ENCODE measurements around the gene ADAMTSL2.

Gene ADAMTSL2

DNA sequence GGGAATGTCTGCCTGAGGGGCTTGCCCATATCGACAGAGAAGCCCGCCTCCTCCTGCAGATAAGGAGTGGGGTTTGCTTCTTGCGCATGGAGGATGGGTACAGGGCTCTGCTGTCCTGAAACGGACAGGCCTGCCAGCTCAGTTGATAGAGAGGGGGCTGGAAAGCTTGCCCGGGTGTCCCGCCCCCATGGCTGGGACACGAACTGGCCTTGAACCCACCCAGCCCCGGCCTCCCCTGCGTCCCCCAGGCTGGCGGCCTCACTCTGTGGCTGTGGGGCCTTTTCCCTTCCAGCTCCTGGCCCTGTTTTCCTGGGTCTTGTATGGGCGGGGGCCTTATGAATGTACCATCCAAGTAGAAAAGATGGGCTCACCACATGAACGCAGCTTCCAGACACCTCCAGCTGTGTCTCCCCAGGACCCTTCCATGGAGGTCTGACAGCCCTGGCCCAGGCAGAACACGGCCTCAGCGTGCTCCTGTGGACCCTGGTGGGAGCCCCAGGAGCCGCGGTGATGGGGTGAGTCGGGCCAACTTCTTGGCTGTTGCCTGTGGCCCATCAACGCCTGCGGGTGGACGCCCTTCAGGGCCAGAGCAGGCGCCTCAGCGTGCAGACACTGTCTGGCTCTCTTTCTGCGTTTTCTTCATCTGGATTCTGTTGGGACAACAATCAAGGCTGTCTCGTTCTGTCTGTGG, 39.7 kb upstream of the ADAMTSL2 start:
- Mint-ChIP-seq H3K36me3 (ENCODE audit: low read depth) (no peaks in the 10 kb centered on the region), H3K4me3 (no peak overlapping the region), H3K27me3 (peaks cover 6% of the 10 kb centered on the region), H3K27ac (no peak overlapping the region), H3K9me3 (no peaks in the 10 kb centered on the region), H3K4me1 (ENCODE audit: low read depth) (no peaks in the 10 kb centered on the region)
- intact Hi-C loops (cut with micrococcal nuclease): no loop called here

DNA sequence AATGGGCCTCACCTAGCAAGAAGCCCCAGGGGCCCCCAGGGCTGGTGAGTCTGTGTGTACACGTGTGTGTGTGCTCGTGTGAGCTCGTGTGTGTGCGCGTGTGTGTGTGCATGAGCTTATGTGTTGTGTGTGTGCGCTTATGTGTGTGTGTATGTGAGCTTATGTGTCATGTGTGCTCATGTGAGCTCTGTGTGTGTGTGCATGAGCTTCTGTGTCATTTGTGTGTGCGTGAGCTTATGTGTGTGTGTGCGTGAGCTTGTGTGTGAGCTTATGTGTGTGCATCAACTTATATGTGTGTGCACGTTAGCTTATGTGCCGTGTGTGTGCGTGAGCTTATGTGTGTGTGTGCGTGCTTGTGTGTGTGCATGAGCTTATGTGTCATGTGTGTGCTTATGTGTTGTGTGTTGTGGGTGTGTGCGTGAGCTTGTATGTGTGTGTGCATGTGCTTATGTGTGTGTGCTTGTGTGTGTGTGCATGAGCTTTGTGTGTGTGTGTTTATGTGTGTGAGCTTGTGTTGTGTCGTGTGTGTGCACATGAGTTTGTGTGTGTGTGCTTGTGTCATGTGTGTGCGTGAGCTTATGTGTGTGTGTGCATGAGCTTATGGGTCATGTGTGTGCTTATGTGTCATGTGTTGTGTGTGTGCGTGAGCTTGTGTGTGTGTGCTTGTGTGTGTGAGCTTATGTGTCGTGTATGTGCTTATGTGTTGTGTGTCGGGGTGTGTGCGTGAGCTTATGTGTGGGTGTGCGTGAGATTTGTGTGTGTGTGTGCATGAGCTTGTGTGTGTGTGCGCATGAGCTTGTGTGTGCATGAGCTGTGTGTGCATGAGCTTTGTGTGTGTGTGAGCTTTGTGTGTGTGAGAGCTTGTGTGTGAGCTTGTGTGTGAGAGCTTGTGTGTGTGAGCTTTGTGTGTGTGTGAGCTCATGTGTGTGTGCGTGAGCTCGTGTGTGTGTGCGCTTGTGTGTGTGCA, 38.9 kb upstream of the ADAMTSL2 start:
- Mint-ChIP-seq H3K36me3 (ENCODE audit: low read depth) (no peaks in the 10 kb centered on the region), H3K4me3 (no peak overlapping the region), H3K4me1 (ENCODE audit: low read depth) (no peaks in the 10 kb centered on the region), H3K9me3 (no peaks in the 10 kb centered on the region), H3K27ac (no peak overlapping the region), H3K27me3 (peaks cover 2% of the 10 kb centered on the region)
- intact Hi-C loops (cut with micrococcal nuclease): no loop called here

DNA sequence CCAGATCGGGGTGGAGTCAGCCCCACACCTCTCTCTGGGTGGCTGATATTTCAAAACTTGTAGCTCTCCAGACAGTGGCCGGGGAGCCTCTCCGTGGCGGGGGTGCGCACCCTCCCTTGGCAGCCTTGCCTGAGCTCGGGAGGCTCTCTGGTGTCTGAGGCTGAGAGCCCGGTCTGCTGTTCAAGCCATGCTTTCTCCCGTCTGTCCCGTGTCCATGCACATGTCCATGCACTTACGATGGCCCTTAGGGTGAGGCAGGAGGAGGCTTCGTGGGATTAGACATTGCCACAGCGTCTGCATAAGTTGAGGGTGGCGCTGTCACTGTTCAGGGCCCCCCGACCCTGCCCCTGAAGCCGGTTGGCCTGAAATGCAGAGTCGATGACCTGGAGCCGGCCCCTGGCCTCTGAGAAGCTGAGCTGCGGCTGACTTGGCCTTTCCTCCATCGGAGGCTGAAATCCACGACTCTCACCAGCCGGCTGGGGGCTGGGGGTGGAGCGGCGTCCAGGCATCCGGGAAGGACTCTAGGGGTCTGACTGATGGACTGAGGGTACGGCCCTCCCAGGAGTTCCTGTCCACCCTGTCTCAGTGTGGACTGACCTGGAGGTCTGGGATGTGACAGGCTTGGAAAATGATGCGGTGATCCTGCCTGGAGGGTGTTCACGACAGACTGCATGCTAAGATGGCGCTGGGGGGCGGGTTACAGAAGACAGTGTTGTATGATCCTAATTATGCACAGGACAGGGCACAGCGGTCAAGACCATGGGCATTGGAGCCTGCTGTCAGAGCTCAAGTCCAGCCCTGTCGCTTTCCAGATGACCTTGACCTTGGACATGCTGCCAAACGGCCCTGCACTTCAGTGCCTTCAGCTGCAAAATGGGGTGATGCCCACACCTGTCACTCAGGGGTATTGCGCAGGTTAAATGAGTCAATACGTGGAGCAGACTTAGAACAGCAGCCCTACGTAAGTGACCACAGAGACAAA, 37.4 kb upstream of the ADAMTSL2 start:
- intact Hi-C loops (cut with micrococcal nuclease): no loop called here
- H3K4me3 Mint-ChIP-seq: no peak overlapping the region
- no peaks in the 10 kb centered on the region for H3K4me1 Mint-ChIP-seq (ENCODE audit: low read depth)
- H3K27ac Mint-ChIP-seq: no peak overlapping the region
- H3K36me3 Mint-ChIP-seq (ENCODE audit: low read depth): no peaks in the 10 kb centered on the region
- peaks cover 4% of the 10 kb centered on the region for H3K27me3 Mint-ChIP-seq
- H3K9me3 Mint-ChIP-seq: peaks cover 13% of the 10 kb centered on the region

DNA sequence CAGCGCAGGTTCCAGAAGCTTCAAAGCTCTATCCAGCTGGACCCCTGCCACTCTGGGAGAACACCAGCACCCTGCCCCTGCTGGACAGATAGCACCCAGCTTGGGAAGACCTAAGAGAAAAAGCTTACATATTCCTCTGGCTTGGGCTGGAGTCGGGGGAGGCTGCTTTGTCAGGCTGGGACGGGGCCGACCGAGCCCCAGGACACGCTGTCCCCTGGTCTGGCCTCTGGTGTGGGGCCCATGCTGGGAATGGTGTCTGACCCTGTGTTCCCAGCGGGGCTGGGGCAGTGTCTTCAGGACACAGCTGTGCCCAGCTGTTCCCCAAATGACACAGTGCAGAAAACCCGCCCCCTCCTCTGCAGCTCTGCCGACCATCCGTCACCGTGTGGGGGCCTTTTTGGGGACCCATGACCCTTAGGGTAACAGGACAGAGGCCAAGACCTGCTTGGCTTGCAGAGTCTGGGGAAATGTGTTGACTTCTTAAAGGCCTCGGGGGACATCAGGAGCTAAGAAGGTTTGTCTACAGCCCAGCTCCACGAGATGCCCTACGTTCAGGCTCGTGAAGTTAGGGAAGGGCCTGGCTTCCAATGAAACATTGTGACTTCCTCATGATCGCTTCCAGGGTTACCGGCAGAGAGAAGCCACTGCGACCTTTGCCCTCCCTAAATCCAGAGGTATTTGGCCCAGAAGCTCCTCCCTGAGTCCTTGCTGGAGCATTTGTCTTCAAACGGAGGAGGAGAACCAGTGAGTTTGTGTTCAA, 35.2 kb upstream of the ADAMTSL2 start:
- Mint-ChIP-seq H3K9me3 (peaks cover 19% of the 10 kb centered on the region), H3K27ac (no peak overlapping the region), H3K36me3 (ENCODE audit: low read depth) (no peaks in the 10 kb centered on the region), H3K4me1 (ENCODE audit: low read depth) (no peaks in the 10 kb centered on the region), H3K27me3 (peaks cover 12% of the 10 kb centered on the region), H3K4me3 (no peak overlapping the region)
- intact Hi-C loops (cut with micrococcal nuclease): no loop called here

DNA sequence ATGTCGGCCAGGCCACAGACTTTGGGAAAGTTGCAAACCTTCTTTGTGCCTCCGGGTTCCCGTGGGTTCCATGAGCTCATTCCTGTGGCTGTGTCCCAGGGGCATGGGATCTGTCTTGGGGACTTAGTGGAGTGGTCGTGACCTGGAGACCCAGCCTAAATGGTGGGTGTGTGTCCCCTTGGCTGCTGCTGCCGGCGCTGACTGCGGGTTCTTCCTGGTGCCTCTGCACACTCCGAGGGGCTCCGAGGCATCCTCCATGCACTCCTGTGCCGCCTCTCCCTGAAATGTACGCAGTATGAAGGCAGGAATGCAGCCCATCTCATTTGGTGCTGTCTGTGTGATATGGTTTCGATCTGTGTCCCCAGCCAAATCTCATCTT, 34.6 kb upstream of the ADAMTSL2 start:
- Mint-ChIP-seq H3K27ac (no peak overlapping the region), H3K4me1 (ENCODE audit: low read depth) (no peaks in the 10 kb centered on the region), H3K36me3 (ENCODE audit: low read depth) (no peaks in the 10 kb centered on the region), H3K27me3 (peaks cover 13% of the 10 kb centered on the region), H3K4me3 (no peak overlapping the region), H3K9me3 (peaks cover 19% of the 10 kb centered on the region)
- intact Hi-C loops (cut with micrococcal nuclease): no loop called here

- Mint-ChIP-seq H3K27ac (no peak overlapping the region), H3K4me3 (no peak overlapping the region), H3K27me3 (peaks cover 13% of the 10 kb centered on the region), H3K36me3 (ENCODE audit: low read depth) (no peaks in the 10 kb centered on the region), H3K9me3 (peaks cover 19% of the 10 kb centered on the region), H3K4me1 (ENCODE audit: low read depth) (no peaks in the 10 kb centered on the region)
- intact Hi-C loops (cut with micrococcal nuclease): no loop called here
These were observed 32.4 kb upstream of the ADAMTSL2 start for GRCh38 chr9:133502112-133502511.

GRCh38 chr9:133505186-133505830, 29.2 kb upstream of the ADAMTSL2 start:
- Mint-ChIP-seq H3K36me3 (ENCODE audit: low read depth) (no peaks in the 10 kb centered on the region), H3K9me3 (peaks cover 19% of the 10 kb centered on the region), H3K4me1 (ENCODE audit: low read depth) (peaks cover 4% of the 10 kb centered on the region), H3K27ac (no peak overlapping the region), H3K27me3 (peaks cover 25% of the 10 kb centered on the region), H3K4me3 (no peak overlapping the region)
- intact Hi-C loops (cut with micrococcal nuclease): no loop called here

- Mint-ChIP-seq H3K9me3 (peaks cover 17% of the 10 kb centered on the region), H3K4me3 (no peak overlapping the region), H3K27ac (no peak overlapping the region), H3K27me3 (peaks cover 27% of the 10 kb centered on the region), H3K4me1 (ENCODE audit: low read depth) (peaks cover 4% of the 10 kb centered on the region), H3K36me3 (ENCODE audit: low read depth) (no peaks in the 10 kb centered on the region)
- intact Hi-C loops (cut with micrococcal nuclease): no loop called here
These were observed 28.4 kb upstream of the ADAMTSL2 start for GRCh38 chr9:133505901-133506652.

DNA sequence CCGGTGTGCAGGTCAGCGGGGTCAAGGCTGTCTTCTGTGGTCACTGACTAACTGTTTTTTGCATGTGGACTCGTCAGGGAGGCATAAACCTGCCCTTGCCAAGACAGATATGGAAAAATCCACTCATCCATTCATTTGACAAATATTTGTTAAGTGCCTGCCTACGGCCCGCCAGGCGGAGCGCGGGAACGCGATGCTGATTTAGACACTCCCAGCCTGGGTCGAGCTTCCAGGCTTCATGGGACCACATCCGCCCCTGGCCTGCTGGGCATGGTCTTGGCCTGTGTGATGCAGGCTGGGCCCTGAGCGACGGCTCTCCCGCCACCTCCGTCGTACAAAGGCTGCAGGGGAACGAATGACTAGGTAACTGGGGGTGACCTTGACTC, 27.9 kb upstream of the ADAMTSL2 start:
- Mint-ChIP-seq H3K36me3 (ENCODE audit: low read depth) (no peaks in the 10 kb centered on the region), H3K9me3 (peaks cover 11% of the 10 kb centered on the region), H3K4me1 (ENCODE audit: low read depth) (peaks cover 4% of the 10 kb centered on the region), H3K27me3 (peaks cover 26% of the 10 kb centered on the region), H3K27ac (no peak overlapping the region), H3K4me3 (no peak overlapping the region)
- intact Hi-C loops (cut with micrococcal nuclease): no loop called here

- intact Hi-C loops (cut with micrococcal nuclease): no loop called here
- H3K27ac Mint-ChIP-seq: no peak overlapping the region
- H3K27me3 Mint-ChIP-seq: peaks cover 23% of the 10 kb centered on the region
- H3K36me3 Mint-ChIP-seq (ENCODE audit: low read depth): no peaks in the 10 kb centered on the region
- H3K4me3 Mint-ChIP-seq: no peak overlapping the region
- peaks cover 4% of the 10 kb centered on the region for H3K9me3 Mint-ChIP-seq
- peaks cover 4% of the 10 kb centered on the region for H3K4me1 Mint-ChIP-seq (ENCODE audit: low read depth)
These were observed 27.1 kb upstream of the ADAMTSL2 start for GRCh38 chr9:133507246-133507965.

DNA sequence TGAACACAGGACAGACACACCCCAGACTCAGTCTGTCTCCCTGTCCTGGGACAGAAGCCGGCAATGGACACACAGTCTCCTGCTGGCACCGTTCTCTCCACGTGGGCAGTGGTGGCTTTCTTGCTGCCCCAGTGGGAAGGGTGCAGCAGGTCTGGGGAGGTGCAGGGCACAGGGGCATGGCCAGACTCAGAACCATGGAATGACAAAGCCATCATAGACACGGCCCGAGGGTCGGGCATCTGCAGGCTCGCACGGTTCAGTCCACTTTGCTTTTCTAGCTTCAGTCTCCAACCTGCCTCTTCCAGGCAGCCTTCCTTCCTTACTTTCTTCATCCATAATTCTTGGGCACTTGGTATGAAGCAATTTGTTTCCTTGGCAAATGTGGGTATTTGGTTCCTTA, 26.5 kb upstream of the ADAMTSL2 start:
- intact Hi-C loops (cut with micrococcal nuclease): no loop called here
- Mint-ChIP-seq H3K27ac (no peak overlapping the region), H3K9me3 (no peaks in the 10 kb centered on the region), H3K36me3 (ENCODE audit: low read depth) (no peaks in the 10 kb centered on the region), H3K4me3 (no peak overlapping the region), H3K4me1 (ENCODE audit: low read depth) (peaks cover 4% of the 10 kb centered on the region), H3K27me3 (peaks cover 22% of the 10 kb centered on the region)

All from dendritic cell treated with granulocyte-macrophage colony-stimulating factor and Interleukin-4, amounts not matched to agents 40 ng/mL and 50 ng/mL, for 4 days (primary cell).